Activated T-helper 1 cell treated with anti-CD3 and anti-CD28 coated beads, Interleukin-12 subunit alpha, Interleukin-12 subunit beta, Interleukin-2, Interleukin-4 antibody, amounts not matched to agents 30 ng/mL and 10 ng/mL and 1 ng/mL, durations not matched to agents 14 hours and 24 hours and 36 hours (primary cell): Measurements from ENCODE around the gene GPSM1. TPM values are rescaled to one million over a fixed set of nuclear protein-coding genes. Genes with fewer than 3 reads are reported as not detected.

Source experiments
- DNase-seq: peaks from one replicate; pipeline ENCODE4 v3.0.0; 2021; ENCODE audit warnings: low spot score
- H3K27ac Mint-ChIP-seq: one replicate; pipeline ENCODE4 v1.8.0; 2021; ENCODE audit warnings: mild to moderate bottlenecking, mixed read lengths
- H3K27me3 Mint-ChIP-seq: one replicate; pipeline ENCODE4 v1.8.0; 2022; ENCODE audit warnings: mild to moderate bottlenecking, moderate library complexity, mixed read lengths; ENCODE audit not compliant: insufficient read depth
- H3K36me3 Mint-ChIP-seq: one replicate; pipeline ENCODE4 v1.8.0; 2021; ENCODE audit warnings: low read depth, mixed read lengths
- H3K4me1 Mint-ChIP-seq: one replicate; pipeline ENCODE4 v1.8.0; 2021; ENCODE audit warnings: low read depth, mixed read lengths
- H3K4me3 Mint-ChIP-seq: one replicate; pipeline ENCODE4 v1.8.0; 2021; ENCODE audit warnings: mild to moderate bottlenecking, moderate library complexity, mixed read lengths
- H3K9me3 Mint-ChIP-seq: one replicate; pipeline ENCODE4 v1.8.0; 2021; ENCODE audit warnings: mixed read lengths
- intact Hi-C: fragments of 100-400 bp; cut with micrococcal nuclease; formaldehyde crosslinking; loops from one replicate; pipeline ENCODE4 v1.15.1; 2024
- total RNA-seq: library from RNA; stranded (reverse); gene quantifications from 2 replicates; pipeline ENCODE4 v1.2.3, GENCODE V29; 2022

GPSM1 gene
- total RNA-seq, 1 donor from 2014 or later, result 19.1 TPM

DNA sequence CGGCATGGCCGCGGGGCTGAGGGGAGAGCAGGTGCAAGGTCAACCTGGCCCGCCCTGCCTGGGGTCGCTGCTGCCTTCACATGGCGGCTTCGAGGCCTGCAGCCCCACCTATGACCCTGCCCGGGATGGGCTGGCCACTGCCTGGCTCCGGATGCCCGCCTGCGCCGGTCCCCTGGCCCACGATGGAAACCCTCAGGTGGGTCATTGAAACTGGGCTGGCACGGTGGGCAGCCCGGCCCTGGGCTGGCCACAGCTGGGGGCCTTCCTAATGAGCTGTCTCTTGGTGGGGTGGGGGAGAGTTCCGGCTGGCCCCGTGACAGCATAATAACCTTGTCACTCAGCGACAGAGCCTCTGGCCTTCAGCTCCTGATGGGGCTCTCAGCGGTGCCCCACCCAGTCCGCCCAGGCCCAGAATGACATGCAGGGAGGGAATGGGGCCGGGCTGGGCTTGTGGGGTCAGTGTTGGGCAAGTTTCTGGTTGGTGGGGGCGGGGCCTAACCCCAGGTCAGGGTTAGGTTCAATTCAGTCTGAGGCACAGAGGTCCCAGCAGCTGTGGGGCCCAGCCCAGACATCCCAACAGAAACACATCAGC, 23.4 kb upstream of the GPSM1 start, which contains the start of gene CCDC187:
CCDC187 (minus strand) TSS at position 270 of the 592 bp plus-strand sequence; CDS start at position 6, 264 bp downstream.
- H3K4me1 Mint-ChIP-seq, result no peaks in the 10 kb centered on the region
- H3K36me3 Mint-ChIP-seq, result no peaks in the 10 kb centered on the region
- H3K27ac Mint-ChIP-seq, result no peak within 1 kb of the TSS

DNA sequence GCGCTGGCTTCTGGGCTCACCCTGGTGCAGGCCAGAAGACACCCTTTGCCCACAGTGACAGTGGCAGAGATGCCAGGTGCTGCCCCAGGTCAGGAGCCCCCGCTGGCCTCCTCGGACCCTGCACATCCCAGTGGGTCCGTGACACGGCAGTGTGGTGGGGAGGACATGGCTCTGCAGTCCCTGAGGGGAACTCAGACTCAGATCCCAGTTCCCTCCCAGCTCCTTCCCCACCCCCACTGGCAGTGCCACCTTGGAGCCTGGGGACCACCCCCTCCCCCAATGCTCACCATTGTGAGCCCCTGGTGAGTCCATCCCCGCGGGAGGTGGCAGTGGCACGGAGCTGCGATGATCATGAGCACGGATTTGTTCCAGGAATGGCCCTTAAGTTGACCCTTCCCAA, 22.9 kb upstream of the GPSM1 start:
- H3K4me3 Mint-ChIP-seq, result no peak overlapping the region

More for the DNA sequence above, 23.4 kb upstream of the GPSM1 start, which contains the start of gene CCDC187:
- Mint-ChIP-seq H3K4me3 (no peak within 1 kb of the TSS), H3K9me3 (no peaks in the 10 kb centered on the region), H3K27me3 (no peaks in the 10 kb centered on the region)
- intact Hi-C loops, result no loop called here
- DNase-seq, result no peak

DNA sequence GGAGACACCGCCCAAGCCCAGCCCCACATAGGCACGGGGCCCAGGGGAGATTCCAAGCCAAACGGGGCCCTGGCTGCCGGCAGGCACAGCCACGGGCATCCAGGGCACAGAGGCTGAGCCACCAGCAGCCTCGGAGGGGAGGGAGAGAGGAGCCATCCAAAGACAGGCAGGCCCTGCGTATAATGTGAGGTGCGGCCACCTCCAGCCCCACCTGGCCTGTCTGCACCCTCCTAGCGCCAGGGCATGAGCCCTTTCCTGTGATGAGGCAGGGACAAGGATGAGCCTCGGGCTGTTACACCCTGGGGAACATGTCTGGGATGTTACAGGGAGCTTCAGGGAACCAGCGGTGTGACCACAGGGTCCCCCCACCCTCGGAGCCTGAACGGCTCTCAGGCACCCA, 22.4 kb upstream of the GPSM1 start:
- Mint-ChIP-seq H3K27ac (no peak overlapping the region), H3K9me3 (no peaks in the 10 kb centered on the region), H3K36me3 (no peaks in the 10 kb centered on the region), H3K27me3 (no peaks in the 10 kb centered on the region), H3K4me1 (no peaks in the 10 kb centered on the region), H3K4me3 (no peak overlapping the region)
- intact Hi-C loops, result no loop called here
- DNase-seq, result no peak

More for the DNA sequence above, 22.9 kb upstream of the GPSM1 start:
- Mint-ChIP-seq H3K4me1 (no peaks in the 10 kb centered on the region), H3K9me3 (no peaks in the 10 kb centered on the region), H3K36me3 (no peaks in the 10 kb centered on the region), H3K27ac (no peak overlapping the region), H3K27me3 (no peaks in the 10 kb centered on the region)
- DNase-seq, result no peak
- intact Hi-C loops, result no loop called here

DNA sequence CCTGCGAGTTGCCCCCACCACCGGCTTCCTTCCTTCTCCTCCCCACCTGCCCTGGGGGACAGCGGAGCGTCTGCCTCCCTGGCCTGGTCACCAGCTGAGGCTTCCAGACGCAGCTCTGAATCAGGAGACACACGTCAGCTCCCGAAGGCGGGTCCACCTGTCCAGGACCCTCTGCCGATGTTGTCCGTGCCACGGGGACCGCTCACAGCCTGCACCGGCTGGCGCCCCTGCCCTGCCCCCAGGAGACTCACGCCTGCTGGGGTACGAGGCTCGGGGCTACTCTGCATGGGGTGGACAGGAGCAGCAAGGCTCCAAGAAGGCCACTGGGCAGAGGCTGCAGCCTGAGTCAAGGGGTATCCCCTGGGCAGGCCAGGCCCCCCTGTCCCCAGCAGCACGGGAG, 21.5 kb upstream of the GPSM1 start:
- Mint-ChIP-seq H3K4me3 (no peak overlapping the region), H3K27me3 (no peaks in the 10 kb centered on the region), H3K9me3 (no peaks in the 10 kb centered on the region), H3K36me3 (no peaks in the 10 kb centered on the region), H3K4me1 (no peaks in the 10 kb centered on the region), H3K27ac (no peak overlapping the region)
- intact Hi-C loops, result no loop called here
- DNase-seq, result no peak

DNA sequence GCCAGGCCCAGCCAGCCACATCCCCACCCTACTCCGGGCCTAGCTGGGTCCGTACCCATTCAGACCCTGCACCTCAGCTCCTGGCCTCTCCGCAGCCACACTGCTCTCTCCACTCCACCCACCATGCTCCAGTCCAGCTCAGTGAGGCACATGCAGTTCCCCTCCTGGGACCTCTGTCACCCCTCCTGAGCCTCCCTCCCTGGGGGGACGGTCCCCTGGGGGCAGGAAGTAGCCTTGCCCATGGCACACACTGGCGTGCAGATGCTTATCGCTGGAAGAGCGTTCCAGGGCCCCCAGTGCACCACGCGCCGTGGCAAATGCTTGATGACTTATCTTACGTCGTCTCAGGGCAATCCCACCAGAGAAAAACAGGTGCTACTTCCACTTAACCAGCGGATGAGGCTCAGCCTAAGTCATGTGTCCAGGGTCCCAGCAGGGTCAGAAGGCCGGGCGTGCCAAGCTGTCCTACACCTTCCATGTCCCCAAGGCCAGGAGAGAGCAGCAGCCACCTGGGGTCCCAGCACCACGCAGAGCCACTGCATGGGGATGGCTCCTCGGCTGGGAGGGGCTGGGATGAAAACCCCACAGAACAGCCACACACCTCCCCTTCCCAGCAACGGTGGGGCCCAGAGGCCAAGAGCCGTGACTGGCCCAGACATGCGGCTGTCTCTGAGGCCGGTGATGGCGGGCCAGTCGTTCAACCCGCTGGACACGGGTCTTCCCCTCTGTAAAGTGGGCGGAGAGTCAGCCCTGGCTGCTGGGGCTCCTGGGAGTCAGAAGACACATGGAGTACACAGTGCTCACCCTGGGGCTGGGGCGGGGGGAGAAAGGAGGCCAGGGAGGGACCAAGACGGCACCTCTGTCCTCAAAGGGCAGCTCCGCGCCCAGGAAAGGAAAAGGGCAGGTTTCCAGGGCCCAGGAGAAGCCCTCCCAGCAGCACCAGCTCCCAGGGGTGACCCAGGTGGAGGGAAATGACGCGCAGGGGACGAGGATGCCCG, 20.8 kb upstream of the GPSM1 start:
- Mint-ChIP-seq H3K27me3 (no peaks in the 10 kb centered on the region), H3K27ac (no peak overlapping the region), H3K36me3 (no peaks in the 10 kb centered on the region), H3K4me1 (no peaks in the 10 kb centered on the region), H3K4me3 (no peak overlapping the region), H3K9me3 (no peaks in the 10 kb centered on the region)
- intact Hi-C loops, result no loop called here
- no peak for DNase-seq

DNA sequence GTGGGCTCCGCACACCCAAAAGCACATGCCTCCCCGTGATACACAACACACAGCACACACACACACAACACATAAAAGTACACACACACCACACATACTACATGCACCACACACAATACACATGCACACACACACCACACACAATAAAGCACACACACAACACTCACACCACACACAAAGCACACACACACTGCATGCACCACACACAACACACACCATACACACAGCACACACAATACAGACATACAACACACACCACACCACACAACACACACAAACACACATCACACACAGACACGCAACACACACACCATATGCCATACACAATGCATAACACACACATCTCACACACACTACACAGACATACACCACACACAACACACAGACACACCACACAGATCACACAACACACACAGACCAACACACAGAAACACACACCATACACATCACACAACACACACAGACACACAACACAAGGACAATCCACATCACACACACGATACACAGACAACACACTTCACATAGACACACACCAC, 20.1 kb upstream of the GPSM1 start:
- intact Hi-C loops, result no loop called here
- no peaks in the 10 kb centered on the region for H3K36me3 Mint-ChIP-seq
- no peak for DNase-seq
- H3K4me1 Mint-ChIP-seq, result no peaks in the 10 kb centered on the region
- H3K27me3 Mint-ChIP-seq, result no peaks in the 10 kb centered on the region
- no peak overlapping the region for H3K27ac Mint-ChIP-seq
- no peaks in the 10 kb centered on the region for H3K9me3 Mint-ChIP-seq
- H3K4me3 Mint-ChIP-seq, result no peak overlapping the region

DNA sequence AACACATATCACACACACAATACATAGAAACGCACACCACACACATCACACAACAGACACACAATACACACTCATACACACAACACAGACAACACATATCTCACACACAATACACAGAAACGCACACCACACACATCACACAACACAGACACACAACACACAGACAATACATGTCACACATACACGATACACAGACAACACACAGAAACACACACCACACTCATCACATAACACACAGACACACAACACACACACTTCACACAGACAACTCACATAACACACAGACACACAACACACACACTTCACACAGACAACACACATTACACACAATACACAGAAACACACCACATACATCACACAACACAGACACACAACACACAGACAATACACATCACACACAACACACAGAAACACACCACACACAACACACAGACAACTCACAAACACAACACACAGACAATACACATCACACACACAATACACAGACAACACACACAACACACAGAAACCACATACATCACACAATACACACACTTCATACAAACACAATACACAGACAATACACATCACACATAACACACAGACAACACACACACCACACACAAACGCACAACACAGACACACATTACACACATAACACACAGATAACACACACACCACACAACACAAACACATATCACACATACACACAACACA, 19.2 kb upstream of the GPSM1 start:
- Mint-ChIP-seq H3K4me1 (no peaks in the 10 kb centered on the region), H3K27me3 (no peaks in the 10 kb centered on the region), H3K4me3 (no peak overlapping the region), H3K36me3 (no peaks in the 10 kb centered on the region), H3K9me3 (no peaks in the 10 kb centered on the region), H3K27ac (no peak overlapping the region)
- DNase-seq, result no peak
- intact Hi-C loops, result no loop called here

DNA sequence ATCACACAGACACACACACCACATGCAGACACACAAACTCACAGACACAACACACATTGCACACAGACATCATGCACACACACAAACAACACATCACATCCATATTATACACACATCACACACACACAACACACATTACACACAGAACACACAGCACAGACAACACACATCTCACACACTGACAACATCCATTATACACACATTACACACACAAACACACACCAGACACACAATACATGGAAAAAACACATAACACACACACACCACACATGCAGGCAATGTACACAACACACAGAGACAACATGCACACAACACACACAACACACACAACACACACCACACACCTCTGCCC, 18.7 kb upstream of the GPSM1 start:
- no peak overlapping the region for H3K27ac Mint-ChIP-seq
- H3K27me3 Mint-ChIP-seq, result no peaks in the 10 kb centered on the region
- no peaks in the 10 kb centered on the region for H3K36me3 Mint-ChIP-seq
- intact Hi-C loops, result no loop called here
- no peak overlapping the region for H3K4me3 Mint-ChIP-seq
- H3K4me1 Mint-ChIP-seq, result no peaks in the 10 kb centered on the region
- H3K9me3 Mint-ChIP-seq, result no peaks in the 10 kb centered on the region
- DNase-seq, result no peak

DNA sequence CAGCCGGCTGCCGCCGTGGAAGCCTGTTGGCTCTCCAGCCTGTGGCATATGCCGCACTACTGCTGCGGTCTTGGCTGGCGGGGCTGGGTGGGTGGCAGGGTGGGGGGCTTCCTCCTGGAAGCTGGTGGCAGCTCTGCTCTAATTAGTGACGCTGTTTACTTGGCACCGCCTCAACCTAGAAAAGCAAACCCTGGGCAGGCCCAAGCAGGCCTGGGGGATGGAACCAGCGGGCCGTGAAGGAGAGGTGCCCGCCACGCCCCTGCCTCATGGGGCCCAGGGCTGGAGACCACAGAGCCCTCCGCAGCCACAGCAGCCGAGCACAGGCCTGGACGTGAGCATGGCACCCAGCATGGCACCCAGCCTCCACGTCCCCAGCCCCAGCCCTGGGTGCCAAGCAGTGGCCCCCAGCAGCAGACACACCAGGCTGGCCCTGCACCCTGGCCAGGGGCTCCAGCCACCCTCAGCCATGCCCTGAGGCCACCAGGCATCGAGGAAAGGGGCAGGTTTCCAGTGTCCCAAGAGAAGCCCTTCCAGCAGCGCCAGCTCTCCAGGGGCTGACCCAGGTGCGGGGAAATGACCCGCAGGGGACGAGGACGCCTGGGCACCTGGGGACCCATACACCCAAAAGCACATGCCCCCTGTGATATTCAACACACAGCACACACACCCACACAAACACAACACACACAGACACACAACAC, 18.1 kb upstream of the GPSM1 start:
- no peaks in the 10 kb centered on the region for H3K4me1 Mint-ChIP-seq
- H3K27ac Mint-ChIP-seq, result no peak overlapping the region
- H3K27me3 Mint-ChIP-seq, result no peaks in the 10 kb centered on the region
- DNase-seq, result no peak
- intact Hi-C loops, result no loop called here
- no peak overlapping the region for H3K4me3 Mint-ChIP-seq
- H3K9me3 Mint-ChIP-seq, result no peaks in the 10 kb centered on the region
- H3K36me3 Mint-ChIP-seq, result no peaks in the 10 kb centered on the region

DNA sequence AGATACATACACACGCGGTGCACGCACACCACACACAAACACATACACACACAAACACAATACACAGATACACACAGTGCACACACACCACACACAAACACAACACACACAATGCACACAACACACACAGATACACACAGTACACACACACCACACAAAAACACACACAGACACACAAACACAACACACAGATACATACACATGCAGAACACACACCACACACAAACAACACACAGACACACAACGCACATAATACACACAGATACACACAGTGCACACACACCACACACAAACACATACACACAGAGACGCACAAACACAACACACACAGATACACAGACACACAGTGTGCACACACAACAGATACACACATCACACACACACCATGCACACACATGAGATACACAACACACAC, 17.5 kb upstream of the GPSM1 start:
- Mint-ChIP-seq H3K4me3 (no peak overlapping the region), H3K36me3 (no peaks in the 10 kb centered on the region), H3K27me3 (peaks cover 2% of the 10 kb centered on the region), H3K9me3 (peaks cover 5% of the 10 kb centered on the region), H3K27ac (no peak overlapping the region), H3K4me1 (no peaks in the 10 kb centered on the region)
- DNase-seq, result no peak
- intact Hi-C loops, result no loop called here

DNA sequence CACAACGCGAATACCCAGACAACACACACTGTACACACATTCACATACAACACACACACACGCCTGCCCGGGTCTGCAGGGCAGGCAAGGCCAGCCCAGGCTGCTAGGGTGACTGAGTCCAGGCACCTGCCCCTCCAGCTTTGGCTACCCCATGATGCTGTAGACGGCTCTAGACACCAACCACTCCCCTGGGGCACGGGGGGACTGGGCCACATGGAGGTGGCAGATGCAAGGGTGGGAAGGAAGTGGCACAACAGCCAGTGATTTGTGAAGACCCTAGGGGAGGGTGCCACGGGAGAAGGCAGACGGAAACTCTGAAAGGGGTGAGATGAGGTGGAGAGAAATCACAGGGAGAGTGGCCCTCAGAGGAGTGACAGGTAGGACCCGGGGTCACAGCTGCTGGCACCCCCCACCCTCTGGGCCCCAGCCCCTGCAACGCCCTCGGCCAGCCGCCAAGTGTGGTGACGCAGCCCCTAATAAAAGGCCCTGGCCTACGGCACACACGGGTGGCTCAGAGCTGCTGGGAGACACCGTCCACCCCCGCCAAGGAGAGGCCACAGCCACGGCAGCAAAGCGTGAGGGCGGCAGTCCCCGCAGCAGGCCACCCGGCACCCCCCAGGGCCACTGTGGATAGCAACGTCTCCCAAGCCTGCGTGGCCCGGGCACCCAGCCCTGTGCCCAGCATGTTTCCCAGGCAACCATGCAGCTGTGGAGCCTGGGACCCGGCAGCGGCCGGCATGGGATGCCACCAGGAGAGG, 16.9 kb upstream of the GPSM1 start:
- H3K36me3 Mint-ChIP-seq, result no peaks in the 10 kb centered on the region
- intact Hi-C loops, result no loop called here
- H3K27ac Mint-ChIP-seq, result no peak overlapping the region
- no peaks in the 10 kb centered on the region for H3K4me1 Mint-ChIP-seq
- peaks cover 12% of the 10 kb centered on the region for H3K9me3 Mint-ChIP-seq
- DNase-seq, result no peak
- H3K4me3 Mint-ChIP-seq, result no peak overlapping the region
- peaks cover 2% of the 10 kb centered on the region for H3K27me3 Mint-ChIP-seq
